GM23248 (cell line): ENCODE measurements around the gene PCMTD2.

ENCODE experiments used
- EZH2 ChIP-seq: fragments of 200-600 bp; sonication (generic); IDR thresholded peaks from 2 replicates; pipeline ENCODE4 v1.6.1; 2018; ENCODE audit warnings: antibody characterized with exemption, mild to moderate bottlenecking; ENCODE audit not compliant: insufficient read depth, poor library complexity, severe bottlenecking
- EZH2phosphoT487 ChIP-seq: fragments of 200-600 bp; sonication (generic); IDR thresholded peaks from 2 replicates; pipeline ENCODE4 v1.6.1; 2018; ENCODE audit warnings: antibody characterized with exemption, moderate library complexity, mild to moderate bottlenecking, low read depth; ENCODE audit not compliant: insufficient read depth

DNA sequence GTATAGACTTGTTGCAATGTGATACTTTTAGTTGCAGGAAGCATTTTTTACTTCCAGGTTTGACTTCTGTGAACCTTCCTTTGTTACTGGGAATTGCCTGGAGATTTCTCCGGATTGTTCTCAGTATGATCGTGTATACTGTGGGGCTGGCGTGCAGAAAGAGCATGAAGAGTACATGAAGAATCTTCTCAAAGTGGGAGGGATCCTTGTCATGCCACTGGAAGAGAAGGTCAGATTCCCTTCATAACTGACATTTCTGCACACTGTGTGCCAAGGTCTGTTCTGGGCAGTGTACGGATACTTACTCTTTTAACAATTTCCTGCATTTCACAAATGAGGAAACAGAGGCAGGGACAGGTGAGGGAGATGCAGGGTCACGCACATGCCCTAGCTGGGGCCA, 9.7 kb downstream of the PCMTD2 start:
- no peak for TF ChIP-seq EZH2
- no peak for TF ChIP-seq EZH2phosphoT487
